Smooth muscle cell (in vitro differentiated cells): ENCODE measurements around the gene PACC1. TPM values are rescaled to one million over a fixed set of nuclear protein-coding genes. Genes with fewer than 3 reads are reported as not detected.
"Not testable (repeated sequence)": the region's sequence is repeated elsewhere in the genome, so short reads cannot be mapped to it uniquely, and the experiment has no call there.

Experiments used
- DNase-seq: peaks from one replicate; lab custom pipeline; 2025; ENCODE audit not compliant: unreplicated experiment; lab: John Stamatoyannopoulos, UW
- H2AFZ ChIP-seq: fragments of 200-600 bp; sonication (generic); 2 replicates; pipeline ENCODE4 v1.6.0; 2016; ENCODE audit warnings: antibody characterized with exemption, low read depth, mild to moderate bottlenecking
- H3F3A ChIP-seq: fragments of 200-600 bp; sonication (generic); 2 replicates; pipeline ENCODE4 v1.6.0; 2017; ENCODE audit warnings: antibody characterized with exemption, low read depth
- H3K27ac ChIP-seq: fragments of 200-600 bp; sonication (generic); 2 replicates; pipeline ENCODE4 v1.5.1; 2016; ENCODE audit warnings: low read depth, mild to moderate bottlenecking
- H3K27me3 ChIP-seq: fragments of 200-600 bp; sonication (generic); 2 replicates; pipeline ENCODE4 v1.6.1; 2016; ENCODE audit warnings: low read depth, mild to moderate bottlenecking
- H3K36me3 ChIP-seq: fragments of 200-600 bp; sonication (generic); 2 replicates; pipeline ENCODE4 v1.5.1; 2016; ENCODE audit warnings: low read depth
- H3K4me1 ChIP-seq: fragments of 200-600 bp; sonication (generic); 2 replicates; pipeline ENCODE4 v1.5.1; 2016; ENCODE audit warnings: low read depth
- H3K4me2 ChIP-seq: fragments of 200-600 bp; sonication (generic); 2 replicates; pipeline ENCODE4 v1.6.0; 2016; ENCODE audit warnings: mild to moderate bottlenecking
- H3K4me3 ChIP-seq: fragments of 200-600 bp; sonication (generic); 2 replicates; pipeline ENCODE4 v1.5.1; 2016; ENCODE audit warnings: mild to moderate bottlenecking
- H3K79me2 ChIP-seq: fragments of 200-600 bp; sonication (generic); 2 replicates; pipeline ENCODE4 v1.6.0; 2016; ENCODE audit warnings: low read depth, mild to moderate bottlenecking
- H3K9ac ChIP-seq: fragments of 200-600 bp; sonication (generic); 2 replicates; pipeline ENCODE4 v1.6.0; 2016; ENCODE audit warnings: low read depth
- H3K9me3 ChIP-seq: fragments of 200-600 bp; sonication (generic); replicated peaks from 2 replicates; pipeline ENCODE4 v1.5.1; 2016; ENCODE audit warnings: low read depth
- H4K20me1 ChIP-seq: fragments of 200-600 bp; sonication (generic); 2 replicates; pipeline ENCODE4 v1.6.0; 2016; ENCODE audit warnings: low read depth
- CTCF ChIP-seq: fragments of 200-600 bp; sonication (generic); IDR thresholded peaks from 2 replicates; pipeline ENCODE4 v1.5.1; 2017; ENCODE audit warnings: borderline replicate concordance, mild to moderate bottlenecking, antibody characterized with exemption; ENCODE audit not compliant: insufficient read depth, poor library complexity, severe bottlenecking
- WGBS: methylation state at CpG from one replicate; pipeline ENCODE4 v1.1.7; 2016; ENCODE audit warnings: low lambda C conversion rate; 5-methylcytosine and 5-hydroxymethylcytosine counted together
- polyA plus RNA-seq: library from polyadenylated mRNA; unstranded; fragments of >200 nt; fragmentation: Nextera tagmentation; extraction: Ambion mirVana; gene quantifications from 2 replicates; pipeline ENCODE4 v1.2.1, GENCODE V29; 2016
- total RNA-seq: library from RNA; depleted of rRNA; stranded (reverse); fragments of >200 nt; gene quantifications from 2 replicates; pipeline ENCODE4 v1.2.3, GENCODE V29; 2014

The PACC1 gene
- total and polyA plus RNA-seq, 2 experiments from 2014 or later, result 8.5 to 8.8 TPM

GRCh38 chr1:212401838-212402582 lies 12.7 kb downstream of the PACC1 start:
- DNase-seq, result no peak
- no peak overlapping the region for H3K4me2 ChIP-seq
- WGBS, result 87% methylated on average over 7 of the region's 7 CpGs

GRCh38 chr1:212401042-212401441 lies 13.6 kb downstream of the PACC1 start:
- Histone ChIP-seq H3K79me2 (no peaks in the 10 kb centered on the region), H2AFZ (no peak overlapping the region), H3K4me2 (no peak overlapping the region), H3K27ac (no peak overlapping the region), H4K20me1 (no peaks in the 10 kb centered on the region), H3K9ac (no peak overlapping the region), H3K27me3 (no peaks in the 10 kb centered on the region), H3K9me3 (peaks cover 9% of the 10 kb centered on the region), H3K4me1 (no peaks in the 10 kb centered on the region), H3K4me3 (no peak overlapping the region), H3F3A (no peaks in the 10 kb centered on the region), H3K36me3 (no peaks in the 10 kb centered on the region)
- WGBS, result 97% methylated on average over 4 of the region's 4 CpGs
- TF ChIP-seq CTCF, result no peak
- DNase-seq, result no peak

More at GRCh38 chr1:212401838-212402582, 12.7 kb downstream of the PACC1 start:
- Histone ChIP-seq H3K27me3 (no peaks in the 10 kb centered on the region), H3K9ac (no peak overlapping the region), H3K79me2 (no peaks in the 10 kb centered on the region), H3K9me3 (peaks cover 6% of the 10 kb centered on the region), H3K4me1 (no peaks in the 10 kb centered on the region), H3K4me3 (no peak overlapping the region), H2AFZ (no peak overlapping the region), H3K36me3 (no peaks in the 10 kb centered on the region), H3K27ac (no peak overlapping the region), H3F3A (no peaks in the 10 kb centered on the region), H4K20me1 (no peaks in the 10 kb centered on the region)
- no peak for TF ChIP-seq CTCF

- Histone ChIP-seq H3K4me3 (no peak overlapping the region), H3K4me1 (no peaks in the 10 kb centered on the region), H3K36me3 (no peaks in the 10 kb centered on the region), H3K9me3 (peaks cover 9% of the 10 kb centered on the region), H3K27ac (no peak overlapping the region), H3K27me3 (no peaks in the 10 kb centered on the region), H3F3A (no peaks in the 10 kb centered on the region), H3K79me2 (no peaks in the 10 kb centered on the region), H3K4me2 (no peak overlapping the region), H2AFZ (no peak overlapping the region), H3K9ac (no peak overlapping the region), H4K20me1 (no peaks in the 10 kb centered on the region)
- no peak for TF ChIP-seq CTCF
- no peak for DNase-seq
- WGBS, result 95% methylated on average over 1 of the region's 1 CpG
Observed at GRCh38 chr1:212397171-212397570, 17.5 kb downstream of the PACC1 start.

GRCh38 chr1:212396638-212397037 lies 18.0 kb downstream of the PACC1 start:
- Histone ChIP-seq H3F3A (no peaks in the 10 kb centered on the region), H3K9me3 (peaks cover 9% of the 10 kb centered on the region), H3K27ac (no peak overlapping the region), H3K4me2 (no peak overlapping the region), H4K20me1 (no peaks in the 10 kb centered on the region), H3K4me3 (no peak overlapping the region), H3K36me3 (no peaks in the 10 kb centered on the region), H3K9ac (no peak overlapping the region), H3K27me3 (no peaks in the 10 kb centered on the region), H2AFZ (no peak overlapping the region), H3K4me1 (no peaks in the 10 kb centered on the region), H3K79me2 (no peaks in the 10 kb centered on the region)
- 95% methylated on average over 3 of the region's 3 CpGs for WGBS
- no peak for DNase-seq
- no peak for TF ChIP-seq CTCF

GRCh38 chr1:212395678-212396437 lies 18.8 kb downstream of the PACC1 start:
- WGBS, result 94% methylated on average over 6 of the region's 6 CpGs
- not testable (repeated sequence) for H3F3A ChIP-seq, H3K4me2 ChIP-seq, H3K9ac ChIP-seq, H3K4me1 ChIP-seq, H3K27me3 ChIP-seq, H2AFZ ChIP-seq, H3K79me2 ChIP-seq, H4K20me1 ChIP-seq, H3K9me3 ChIP-seq, DNase-seq, H3K4me3 ChIP-seq, H3K36me3 ChIP-seq, H3K27ac ChIP-seq
